Measurements from ENCODE around the gene TP53TG3B. TPM values are rescaled to one million over a fixed set of nuclear protein-coding genes. Genes with fewer than 3 reads are reported as not detected.
"Not testable (repeated sequence)": the region's sequence is repeated elsewhere in the genome, so short reads cannot be mapped to it uniquely, and the experiment has no call there.

Gene TP53TG3B
- polyA plus RNA-seq (ENCODE audit: insufficient read length in 4 of 4), result not detected

GRCh38 chr16:33360541-33360940, at the start of gene TP53TG3B:
Gene TP53TG3B, plus strand, starts transcription at chr16:33360841. Its CDS starts 68 bp downstream, at chr16:33360909.
- DNase-seq (ENCODE audit: low read depth in 4 of 4, low spot score in 3 of 4), result not testable (repeated sequence)

DNA sequence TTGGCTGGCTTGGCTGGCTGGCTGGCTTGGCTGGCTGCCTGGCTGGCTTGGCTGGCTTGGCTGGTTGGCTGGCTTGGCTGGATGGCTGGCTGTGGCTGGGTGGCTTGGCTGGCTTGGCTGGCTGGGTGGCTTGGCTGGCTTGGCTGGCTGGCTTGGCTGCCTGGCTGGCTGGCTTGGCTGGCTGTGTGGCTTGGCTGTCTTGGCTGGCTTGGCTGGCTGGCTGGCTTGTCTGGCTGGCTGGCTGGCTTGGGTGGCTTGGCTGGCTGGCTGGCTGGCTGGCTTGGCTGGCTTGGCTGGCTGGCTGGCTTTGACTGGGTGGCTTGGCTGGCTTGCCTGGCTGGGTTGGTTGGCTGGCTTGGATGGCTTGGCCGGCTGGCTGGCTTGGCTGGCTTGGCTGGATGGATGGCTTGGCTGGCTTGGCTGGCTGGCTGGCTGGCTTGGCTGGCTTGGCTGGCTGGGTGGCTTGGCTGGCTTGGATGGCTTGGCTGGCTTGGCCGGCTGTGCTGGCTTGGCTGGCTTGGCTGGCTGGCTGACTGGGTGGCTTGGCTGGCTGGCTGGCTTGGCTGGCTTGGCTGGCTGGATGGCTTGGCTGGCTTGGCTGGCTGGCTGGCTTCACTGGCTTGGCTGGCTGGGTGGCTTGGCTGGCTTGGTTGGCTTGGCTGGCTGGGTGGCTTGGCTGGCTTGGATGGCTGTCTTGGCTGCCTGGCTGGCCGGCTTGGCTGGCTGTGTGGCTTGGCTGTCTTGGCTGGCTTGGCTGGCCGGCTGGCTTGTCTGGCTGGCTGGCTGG, 24.2 kb upstream of the TP53TG3B start:
- DNase-seq (ENCODE audit: low read depth in 4 of 4, low spot score in 3 of 4), result not testable (repeated sequence)

GRCh38 chr16:33337627-33338542, 22.8 kb upstream of the TP53TG3B start:
- not testable (repeated sequence) for DNase-seq (ENCODE audit: low read depth in 4 of 4, low spot score in 3 of 4)

- DNase-seq (ENCODE audit: low read depth in 4 of 4, low spot score in 3 of 4), result not testable (repeated sequence)
Observed at GRCh38 chr16:33338543-33338951, 22.1 kb upstream of the TP53TG3B start.

- DNase-seq (ENCODE audit: low read depth in 4 of 4, low spot score in 3 of 4), result not testable (repeated sequence)
Observed at GRCh38 chr16:33339093-33340061, 21.3 kb upstream of the TP53TG3B start.

Other genes with a start within 250 kb of the TP53TG3B start
- not detected for gene TP53TG3C, start 166.6 kb upstream of the TP53TG3B start, polyA plus RNA-seq (ENCODE audit: insufficient read length in 4 of 4)
- gene TP53TG3E, start 56.5 kb upstream of the TP53TG3B start, polyA plus RNA-seq (ENCODE audit: insufficient read length in 4 of 4), result under 1 TPM in 1 of 4 donors, not detected in 3; 0.13 TPM
- not detected for gene TP53TG3F, start 98.8 kb downstream of the TP53TG3B start, polyA plus RNA-seq (ENCODE audit: insufficient read length in 4 of 4)